OCI-LY1 (cell line): Measurements from ENCODE around the gene DEFB113.

ENCODE experiments used
- CTCF ChIP-seq: fragments of 200-600 bp; sonication (generic), shearing (Covaris generic); IDR thresholded peaks from 2 replicates; pipeline ENCODE4 v1.5.1; 2017; ENCODE audit warnings: mild to moderate bottlenecking, antibody characterized with exemption, low read length, moderate library complexity, mixed read lengths
- EZH2 ChIP-seq: fragments of 200-600 bp; sonication (generic), shearing (Covaris generic); IDR thresholded peaks from 2 replicates; pipeline ENCODE4 v1.8.0; 2017; ENCODE audit warnings: borderline replicate concordance, mixed run types, mild to moderate bottlenecking, antibody characterized with exemption, low read length, moderate library complexity, mixed read lengths

DNA sequence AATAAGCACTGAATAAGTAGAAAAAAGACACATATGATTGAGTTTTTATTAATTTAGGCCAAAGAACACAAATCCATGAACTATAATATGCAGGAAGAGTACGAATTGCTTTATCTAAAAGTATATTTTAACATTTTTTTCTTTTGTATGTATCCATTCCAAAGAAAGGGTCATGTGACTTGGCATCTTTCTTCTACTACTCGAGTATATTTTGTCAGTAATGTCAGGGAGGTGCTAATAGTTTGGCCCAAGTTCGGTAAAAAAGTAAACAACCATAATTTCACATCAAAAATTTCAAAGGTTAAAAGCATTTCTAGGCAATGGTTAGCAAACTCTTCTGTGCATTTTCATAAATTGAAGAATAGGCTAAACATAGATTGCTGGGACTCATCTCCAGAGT lies 33.7 kb upstream of the DEFB113 start:
- TF ChIP-seq CTCF (no peak), EZH2 (no peak)
